Islet precursor cell (in vitro differentiated cells): ENCODE measurements around the gene GGA2.
"Not testable (repeated sequence)": the region's sequence is repeated elsewhere in the genome, so short reads cannot be mapped to it uniquely, and the experiment has no call there.

Source experiments
- DNase-seq: peaks from one replicate; pipeline ENCODE4 v3.0.0-alpha.2; 2018

The GGA2 gene

DNA sequence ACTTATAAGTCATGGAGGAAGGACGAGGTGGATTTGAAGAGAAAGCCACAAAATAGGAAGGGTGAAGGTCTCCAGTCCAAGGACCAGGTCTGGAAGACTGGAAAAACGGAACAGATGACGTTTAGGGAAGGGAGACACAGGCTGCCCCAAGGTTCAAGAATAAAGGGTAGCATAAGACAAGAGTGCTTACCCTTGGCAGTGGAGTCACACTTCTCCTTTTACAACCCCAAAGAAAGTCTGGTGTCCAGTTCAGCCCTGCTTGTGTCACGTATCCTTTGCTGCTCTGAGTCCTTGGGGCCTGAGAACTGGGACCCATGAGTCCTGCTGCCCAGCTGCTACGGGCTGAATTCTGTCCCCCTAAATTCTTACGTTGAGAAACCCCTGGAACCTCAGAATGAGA is 13.0 kb upstream of the GGA2 start:
- DNase-seq, result no peak

GRCh38 chr16:23521965-23522364 is 11.7 kb upstream of the GGA2 start:
- no peak for DNase-seq

- no peak for DNase-seq
Measured at GRCh38 chr16:23521037-23521743, 10.9 kb upstream of the GGA2 start.

- no peak for DNase-seq
Measured at GRCh38 chr16:23520500-23520899, 10.2 kb upstream of the GGA2 start.

GRCh38 chr16:23519282-23519681 is 9.0 kb upstream of the GGA2 start:
- no peak for DNase-seq

DNA sequence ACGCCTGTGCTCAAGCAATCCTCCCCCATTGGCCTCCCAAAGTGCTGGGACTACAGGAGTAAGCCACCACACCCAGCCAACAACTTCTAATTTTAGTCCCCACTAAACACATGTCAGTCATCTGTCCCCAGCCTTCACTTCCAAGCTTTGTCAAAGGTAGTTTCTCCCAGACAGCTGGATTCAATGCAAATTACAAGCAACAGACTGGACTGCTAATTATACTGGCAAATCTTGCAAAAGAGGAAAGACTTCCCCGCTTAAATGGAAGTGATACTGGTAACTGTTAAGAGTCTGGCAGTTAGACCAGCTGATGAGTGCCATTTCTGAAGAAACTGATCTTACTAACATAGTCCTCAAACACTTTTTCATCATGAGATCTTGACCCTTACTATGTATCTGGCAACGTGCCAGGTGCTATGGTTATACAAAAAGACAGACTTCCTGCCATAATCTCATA is 8.2 kb upstream of the GGA2 start:
- DNase-seq, result no peak

DNA sequence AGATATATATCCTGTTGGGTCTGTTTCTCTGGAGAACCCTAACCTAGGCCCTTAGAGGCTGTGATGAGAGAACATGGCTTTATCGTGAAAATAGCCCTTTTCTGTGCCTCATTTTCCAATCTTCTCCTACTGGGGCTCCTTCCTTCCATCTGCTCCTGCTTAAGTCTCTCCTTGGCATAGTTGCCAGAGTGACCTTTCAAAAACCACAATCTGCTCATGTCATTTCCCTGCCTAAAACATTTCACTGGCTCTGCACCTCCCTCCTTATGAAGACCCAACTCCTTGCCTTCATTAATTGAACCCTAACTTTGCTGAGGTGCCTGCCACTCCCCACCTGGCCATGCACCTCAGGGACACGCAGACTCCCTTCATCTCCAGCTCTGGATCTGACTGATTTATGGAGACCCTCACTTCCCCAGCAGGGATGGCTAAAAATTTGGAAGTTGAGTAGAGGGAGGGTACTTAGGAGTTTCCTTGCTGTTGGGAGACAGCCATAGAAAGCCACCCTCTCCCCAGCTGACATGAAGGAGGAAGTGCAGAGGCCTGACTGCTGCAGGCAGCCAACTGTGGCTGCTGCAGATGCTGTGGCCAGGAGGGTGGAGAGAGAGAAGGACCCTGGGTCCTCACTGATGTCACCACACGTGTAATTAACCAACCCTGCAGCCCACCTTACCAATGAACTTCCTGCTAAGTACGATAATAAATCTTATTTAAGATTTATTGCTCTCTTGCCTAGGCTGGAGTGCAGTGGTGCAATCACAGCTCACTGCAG is 6.3 kb upstream of the GGA2 start:
- DNase-seq, result no peak

GRCh38 chr16:23515881-23516280 is 5.6 kb upstream of the GGA2 start:
- no peak for DNase-seq

DNA sequence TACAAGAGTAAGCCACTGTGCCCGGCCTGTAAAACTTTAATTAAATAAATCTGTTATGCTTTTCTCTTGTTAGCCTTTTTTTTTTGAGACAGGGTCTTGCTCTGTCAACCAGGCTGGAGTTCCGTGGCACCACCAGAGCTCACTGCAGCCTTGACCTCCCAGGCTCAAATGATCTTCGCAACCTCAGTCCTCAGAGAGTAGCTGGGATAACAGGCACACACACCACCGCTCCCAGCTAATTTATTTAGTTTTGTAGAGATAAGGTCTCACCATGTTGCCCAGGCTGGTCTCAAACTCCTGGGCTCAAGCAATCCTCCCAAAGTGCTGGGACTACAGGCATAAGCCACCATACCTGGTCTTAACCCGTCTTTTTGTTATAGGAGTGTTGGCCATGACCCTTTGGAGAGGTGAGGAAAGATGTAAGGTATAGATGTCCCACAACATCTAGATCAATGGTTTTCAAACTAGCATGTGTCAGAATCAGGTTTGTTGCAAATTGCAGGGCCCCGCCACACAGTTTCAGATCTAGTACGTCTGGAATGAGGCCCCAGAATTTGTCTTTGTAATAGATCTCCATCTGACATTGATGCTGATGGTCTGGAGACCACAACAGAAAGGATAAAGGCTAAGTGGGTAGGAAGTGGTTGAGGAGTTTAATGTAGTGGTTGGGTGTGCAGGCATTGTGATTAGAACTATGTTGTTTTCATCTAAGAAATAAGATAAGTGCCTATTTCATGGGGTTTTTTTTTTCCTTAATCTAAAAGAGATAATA is 4.3 kb upstream of the GGA2 start:
- DNase-seq, result no peak

DNA sequence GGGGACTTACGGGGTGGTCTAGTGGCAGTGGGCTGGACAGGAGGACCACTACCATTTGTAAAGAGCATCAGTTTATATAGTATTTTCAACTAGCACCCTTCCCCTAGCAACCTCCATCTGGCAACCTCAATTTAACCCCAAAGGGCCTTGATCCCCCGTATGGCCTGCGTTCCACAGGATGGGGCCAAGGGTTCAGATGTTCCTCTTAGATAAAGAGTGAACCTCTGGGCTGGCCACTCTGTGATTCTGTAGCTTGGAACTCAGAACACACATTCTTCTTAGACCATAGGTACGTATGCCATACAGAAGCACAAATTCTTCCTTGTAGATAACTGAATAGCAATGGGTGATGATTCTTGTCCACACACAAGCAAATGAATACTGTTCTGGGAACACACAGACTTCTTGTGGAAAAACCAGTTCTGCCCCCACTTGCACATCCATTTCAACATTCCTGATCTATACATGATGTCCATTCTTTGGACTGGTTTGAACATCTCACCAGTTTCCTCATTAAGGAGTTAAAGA is 1.9 kb upstream of the GGA2 start:
- DNase-seq, result no peak

GRCh38 chr16:23511731-23512130 is 1.4 kb upstream of the GGA2 start:
- DNase-seq, result no peak

DNA sequence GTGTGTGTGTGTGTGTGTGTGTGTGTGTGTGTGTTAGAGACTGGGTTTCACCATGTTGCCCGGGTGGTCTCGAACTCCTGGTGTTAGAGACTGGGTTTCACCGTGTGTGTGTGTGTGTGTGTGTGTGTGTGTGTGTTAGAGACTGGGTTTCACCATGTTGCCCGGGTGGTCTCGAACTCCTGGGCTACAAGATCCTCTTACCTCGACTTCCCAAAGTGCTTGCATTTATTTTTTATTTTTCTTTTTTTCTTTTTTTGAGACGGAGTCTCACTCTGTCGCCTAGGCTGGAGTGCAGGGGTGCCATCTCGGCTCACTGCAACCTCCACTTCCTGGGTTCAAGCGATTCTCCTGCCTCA is 599 bp upstream of the GGA2 start:
- DNase-seq, result not testable (repeated sequence)

- DNase-seq, result peak; percentile 65
Measured at GRCh38 chr16:23509782-23510163, 521 bp downstream of the GGA2 start.

- DNase-seq, result no peak
Measured at GRCh38 chr16:23509441-23509754, 896 bp downstream of the GGA2 start.

GRCh38 chr16:23508589-23509440 is 1.5 kb downstream of the GGA2 start:
- peak; percentile 74 for DNase-seq

- no peak for DNase-seq
Measured at GRCh38 chr16:23506606-23506994, 3.7 kb downstream of the GGA2 start.

DNA sequence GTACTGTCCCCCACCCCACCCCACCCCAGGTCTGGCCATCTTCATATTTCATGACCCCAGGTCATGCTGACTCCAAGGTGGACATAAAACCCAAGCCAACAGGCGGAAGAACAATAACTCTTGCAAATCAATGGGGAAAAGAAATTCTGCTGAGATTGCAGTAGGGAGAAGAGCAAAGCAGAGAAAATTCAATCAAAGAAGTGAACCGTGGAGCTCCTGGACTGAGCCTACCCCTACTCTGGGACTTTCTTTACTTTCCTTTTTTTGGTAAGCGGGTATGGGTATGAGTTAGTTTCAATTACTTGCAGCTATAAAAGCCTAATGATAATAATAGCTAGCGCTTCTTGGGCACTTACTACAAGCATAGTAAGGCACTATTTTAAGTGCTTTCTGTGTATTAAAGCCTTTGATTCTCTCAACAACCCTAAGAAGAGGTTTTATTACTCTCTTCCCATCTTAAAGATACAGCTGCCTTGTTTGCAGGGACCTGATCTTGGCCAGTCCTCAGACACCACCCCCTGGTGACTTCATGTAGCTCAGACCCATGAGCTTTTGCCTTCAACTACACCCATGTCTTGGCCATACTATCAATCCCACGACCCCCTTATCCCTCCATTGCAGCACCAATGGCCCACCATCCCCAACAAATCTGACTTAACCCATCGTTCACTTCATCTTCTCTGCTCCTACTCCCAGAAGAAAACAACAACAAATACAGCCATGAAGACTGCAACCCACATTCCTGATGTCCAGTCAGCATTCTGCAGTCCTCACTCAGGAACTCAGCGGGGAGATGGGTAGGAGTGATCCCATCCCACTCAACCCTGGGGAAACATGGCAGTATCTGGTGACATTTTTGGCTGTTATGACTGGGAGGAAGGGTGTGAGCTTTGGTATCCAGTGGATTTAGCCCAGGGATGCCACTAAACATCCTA is 4.4 kb downstream of the GGA2 start:
- no peak for DNase-seq

- no peak for DNase-seq
Measured at GRCh38 chr16:23505180-23505665, 5.1 kb downstream of the GGA2 start.

DNA sequence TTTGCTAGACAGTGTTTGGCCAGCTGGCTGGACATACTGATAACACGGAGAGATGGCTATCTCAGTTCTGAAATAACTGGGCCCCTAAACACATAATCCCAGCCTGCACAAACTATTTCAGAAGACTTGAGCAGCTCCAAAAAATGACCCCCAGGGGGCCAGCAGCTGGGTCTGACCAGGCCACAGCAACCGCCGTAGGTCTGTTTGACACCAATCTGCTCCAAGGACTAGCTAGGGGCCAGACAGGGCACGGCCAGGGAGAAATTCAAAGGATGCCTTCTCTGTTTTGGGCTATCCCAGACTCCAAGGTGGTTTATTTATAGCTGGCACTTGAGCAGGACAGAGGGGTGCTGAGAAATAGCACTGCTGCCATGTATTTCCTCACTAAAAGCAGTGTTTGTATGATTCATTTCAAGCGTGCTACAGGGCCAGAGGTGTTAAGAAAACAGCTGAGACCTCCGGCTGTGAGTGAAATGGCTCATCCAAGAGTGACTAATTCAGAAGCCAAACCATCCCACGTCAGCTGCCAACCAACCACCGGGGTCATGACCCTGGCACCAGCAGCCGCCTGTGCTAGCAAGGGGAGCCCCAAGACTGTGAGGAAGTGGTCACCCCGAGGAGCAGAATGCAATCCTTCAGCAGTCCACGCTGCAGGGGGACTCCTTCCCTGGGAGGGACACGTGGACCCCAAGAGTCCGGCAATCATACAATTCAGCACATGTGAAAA is 5.7 kb downstream of the GGA2 start:
- no peak for DNase-seq

GRCh38 chr16:23504076-23504452 is 6.2 kb downstream of the GGA2 start:
- no peak for DNase-seq

DNA sequence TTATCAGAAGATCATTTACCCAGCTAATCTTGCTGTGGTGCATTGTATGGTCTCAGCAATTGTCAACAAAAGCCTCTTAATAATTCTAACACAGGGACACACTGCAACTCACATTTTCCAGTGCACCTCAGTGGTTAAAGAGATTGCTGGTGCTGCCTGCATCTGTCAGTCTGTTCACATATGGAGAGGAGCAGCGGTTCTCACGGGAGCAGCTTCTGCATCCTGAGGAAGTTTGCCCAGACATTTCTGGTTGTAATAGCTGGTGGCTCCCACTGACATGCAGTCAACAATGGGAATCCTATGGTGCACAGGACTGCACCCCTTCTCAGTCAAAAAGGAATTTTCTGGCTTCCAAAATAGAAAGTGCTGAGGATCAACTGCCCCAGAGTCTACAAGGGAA is 7.8 kb downstream of the GGA2 start:
- DNase-seq, result no peak
